Measurements from ENCODE around the gene KRTAP25-1.

Gene KRTAP25-1

DNA sequence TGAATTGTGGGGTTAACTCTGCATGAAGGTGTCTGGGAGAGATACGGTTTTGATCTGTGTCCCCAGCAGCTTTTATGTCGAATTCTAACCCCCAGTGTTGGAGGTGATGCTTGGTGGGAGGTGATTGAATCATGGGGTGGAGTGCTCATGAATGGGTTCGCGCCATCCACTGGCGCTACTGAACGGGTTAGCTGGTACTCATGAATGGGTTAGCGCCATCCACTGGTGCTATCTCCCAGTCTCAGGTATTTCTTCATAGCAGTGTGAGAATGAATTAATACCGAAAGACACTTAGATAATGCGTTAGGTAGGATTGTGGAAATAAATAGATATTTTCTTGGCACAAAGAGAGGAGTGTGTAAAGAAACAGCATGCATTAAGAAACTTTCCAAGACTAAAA is 40.5 kb downstream of the KRTAP25-1 start:
- no peak for DNase-seq

DNA sequence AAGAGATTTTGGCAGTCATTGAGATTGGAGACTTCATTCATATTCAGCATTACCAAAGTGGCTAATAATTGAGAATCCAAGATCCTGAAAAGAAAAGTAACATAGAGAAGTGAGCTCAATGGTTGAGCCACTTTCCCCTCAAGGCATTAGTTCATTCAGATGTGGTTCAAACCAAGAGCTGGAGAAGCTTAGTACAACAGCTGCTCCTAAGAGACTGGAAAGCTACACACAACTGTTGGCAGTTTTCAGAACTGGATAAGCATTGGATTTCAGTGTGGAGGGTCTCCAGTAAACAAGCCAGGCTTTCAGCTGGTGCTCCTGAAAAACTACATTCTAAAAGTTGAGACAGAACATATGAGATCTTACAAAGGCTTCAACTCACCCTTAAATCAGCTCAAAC is 44.3 kb downstream of the KRTAP25-1 start:
- no peak for DNase-seq

DNA sequence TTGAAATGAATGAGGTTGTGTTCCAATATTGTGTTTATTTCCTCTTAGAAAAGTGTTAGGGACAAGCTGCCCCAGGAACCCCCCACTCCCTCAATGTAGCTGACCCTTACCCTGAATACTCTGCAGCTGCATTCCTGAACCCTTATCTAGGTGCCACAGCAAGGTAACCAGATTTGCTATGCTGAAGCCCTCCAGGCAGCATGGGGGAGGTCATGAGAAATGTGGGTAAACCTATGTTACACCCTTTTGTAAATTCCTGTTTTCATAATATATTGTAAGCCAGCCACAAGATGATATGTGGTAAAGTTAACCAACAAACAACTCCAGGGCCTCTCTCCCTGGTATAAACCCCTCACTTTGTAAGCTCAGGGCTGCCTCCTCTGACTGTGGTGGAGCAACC is 45.6 kb downstream of the KRTAP25-1 start:
- DNase-seq = no peak

DNA sequence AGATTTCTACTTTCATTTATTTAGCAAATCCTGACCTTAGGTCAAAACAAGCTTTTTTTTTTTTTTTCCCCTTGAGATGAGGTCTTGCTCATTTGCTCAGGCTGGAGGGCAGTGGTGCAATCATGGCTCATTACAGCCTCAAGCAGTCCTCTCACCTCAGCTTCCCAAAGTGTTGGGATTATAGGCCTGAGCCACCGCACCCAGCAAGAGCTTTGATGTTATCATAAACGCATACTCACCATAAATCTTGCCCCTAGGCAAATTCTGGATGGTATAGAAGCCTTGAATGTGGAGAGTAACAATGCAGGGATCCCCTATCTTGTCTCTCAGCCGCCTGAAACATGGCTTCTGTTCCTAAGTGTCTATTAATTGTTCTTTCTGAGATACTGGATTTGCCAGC is 48.7 kb downstream of the KRTAP25-1 start:
- DNase-seq = no peak

All from NCI-H1694 (cell line).